SH-SY5Y (cell line): ENCODE data around the gene SPN.

Experiments used
- GATA2 ChIP-seq: IDR thresholded peaks from 2 replicates; pipeline ENCODE4 v1.6.1; 2011; ENCODE audit warnings: mild to moderate bottlenecking, low read depth, low read length
- GATA3 ChIP-seq: IDR thresholded peaks from 2 replicates; pipeline ENCODE4 v1.6.1; 2011; ENCODE audit warnings: low read depth, mild to moderate bottlenecking, low read length, moderate library complexity

SPN gene

DNA sequence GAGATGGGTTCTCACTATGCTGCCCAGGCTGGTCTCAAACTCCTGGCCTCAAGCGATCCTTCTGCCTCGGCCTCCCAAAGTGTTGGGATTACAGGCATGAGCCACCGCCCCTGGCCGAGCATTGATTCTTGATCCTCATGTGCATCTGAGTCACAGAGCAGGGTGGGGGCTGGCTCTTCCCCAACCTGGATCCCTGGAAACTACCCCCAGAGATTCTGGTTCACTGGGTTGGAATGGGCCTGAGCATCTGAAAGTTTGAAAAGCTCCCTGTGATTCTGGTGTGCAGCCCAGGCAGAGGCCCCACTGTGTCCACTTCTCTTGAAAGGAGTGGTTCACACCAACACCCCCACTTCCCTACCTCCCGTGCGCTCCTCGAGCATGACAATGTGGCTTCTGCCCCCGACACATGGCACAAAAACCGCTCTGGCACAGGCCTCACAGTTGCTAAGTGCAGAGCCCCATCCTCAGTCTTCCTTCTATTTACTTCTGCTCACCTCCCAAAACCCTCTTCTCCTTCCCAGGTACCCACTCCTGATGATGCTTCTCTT is 20.6 kb downstream of the SPN start:
- no peak for TF ChIP-seq GATA3
- no peak for TF ChIP-seq GATA2

GRCh38 chr16:29684679-29685078 is 21.6 kb downstream of the SPN start:
- no peak for TF ChIP-seq GATA2
- no peak for TF ChIP-seq GATA3

GRCh38 chr16:29686740-29687332 is 23.8 kb downstream of the SPN start:
- TF ChIP-seq GATA3 (no peak), GATA2 (no peak)

GRCh38 chr16:29687755-29688154 is 24.7 kb downstream of the SPN start:
- no peak for TF ChIP-seq GATA3
- TF ChIP-seq GATA2 = no peak

- no peak for TF ChIP-seq GATA3
- no peak for TF ChIP-seq GATA2
Observed at GRCh38 chr16:29688172-29688571, 25.1 kb downstream of the SPN start.

- TF ChIP-seq GATA2 (no peak), GATA3 (no peak)
Observed at GRCh38 chr16:29694384-29695195, 31.5 kb downstream of the SPN start.

GRCh38 chr16:29696881-29697331 is 33.9 kb downstream of the SPN start:
- TF ChIP-seq GATA2 (no peak), GATA3 (no peak)

DNA sequence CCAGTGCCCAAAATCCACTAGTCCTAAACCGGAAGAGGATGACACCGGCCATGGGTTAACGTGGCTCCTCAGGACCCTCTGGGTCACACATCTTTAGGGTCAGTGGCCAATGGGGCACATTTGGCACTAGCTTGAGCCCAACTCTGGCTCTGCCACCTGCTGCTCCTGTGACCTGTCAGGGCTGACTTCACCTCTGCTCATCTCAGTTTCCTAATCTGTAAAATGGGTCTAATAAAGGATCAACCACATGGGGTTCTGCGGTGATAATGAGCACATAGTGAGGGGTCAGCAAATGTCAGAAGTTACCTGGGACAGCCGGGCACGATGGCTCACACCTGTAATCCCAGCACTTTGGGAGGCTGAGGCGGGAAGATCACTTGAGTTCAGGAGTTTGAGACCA is 34.3 kb downstream of the SPN start:
- TF ChIP-seq GATA3 (no peak), GATA2 (no peak)

GRCh38 chr16:29698042-29698441 is 35.0 kb downstream of the SPN start:
- no peak for TF ChIP-seq GATA2
- TF ChIP-seq GATA3 = no peak

DNA sequence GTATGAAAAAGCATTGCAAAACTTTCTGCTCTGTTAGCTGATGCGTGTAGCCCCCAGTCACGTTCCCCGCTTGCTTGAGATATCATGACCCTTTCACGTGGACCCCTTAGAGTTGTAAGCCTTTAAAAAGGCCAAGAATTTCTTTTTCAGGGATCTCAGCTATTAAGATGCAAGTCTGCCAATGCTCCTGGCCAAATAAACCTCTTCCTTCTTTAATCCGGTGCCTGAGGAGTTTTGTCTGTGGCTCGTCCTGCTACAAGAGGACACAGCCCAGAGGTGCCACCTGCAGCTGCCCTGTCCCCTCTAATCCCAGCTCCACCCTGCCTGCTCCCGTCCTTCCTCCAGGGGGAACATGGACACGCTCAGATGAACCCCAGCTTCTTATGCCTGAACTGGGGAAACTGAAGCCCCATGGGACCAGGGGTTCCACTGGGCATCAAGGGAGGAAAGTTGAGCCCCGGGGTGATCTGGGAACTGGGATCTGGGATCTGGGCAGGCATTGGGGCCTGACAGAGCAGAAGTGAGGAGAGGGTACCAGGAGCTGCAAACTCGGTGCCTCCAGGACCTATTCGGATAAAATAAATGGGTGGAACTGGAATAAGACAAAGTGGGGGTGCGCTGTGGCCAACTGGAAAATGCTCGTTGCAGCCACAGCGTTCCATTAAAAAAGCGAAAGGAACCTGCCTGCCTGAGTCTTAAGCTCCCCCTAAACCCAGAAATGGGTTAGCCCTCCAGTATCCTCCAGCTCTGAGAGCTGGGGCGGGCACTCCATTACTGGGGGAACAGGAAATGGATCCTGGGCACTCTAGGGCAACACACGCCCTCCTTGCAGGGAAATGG is 35.7 kb downstream of the SPN start:
- no peak for TF ChIP-seq GATA2
- TF ChIP-seq GATA3 = no peak

DNA sequence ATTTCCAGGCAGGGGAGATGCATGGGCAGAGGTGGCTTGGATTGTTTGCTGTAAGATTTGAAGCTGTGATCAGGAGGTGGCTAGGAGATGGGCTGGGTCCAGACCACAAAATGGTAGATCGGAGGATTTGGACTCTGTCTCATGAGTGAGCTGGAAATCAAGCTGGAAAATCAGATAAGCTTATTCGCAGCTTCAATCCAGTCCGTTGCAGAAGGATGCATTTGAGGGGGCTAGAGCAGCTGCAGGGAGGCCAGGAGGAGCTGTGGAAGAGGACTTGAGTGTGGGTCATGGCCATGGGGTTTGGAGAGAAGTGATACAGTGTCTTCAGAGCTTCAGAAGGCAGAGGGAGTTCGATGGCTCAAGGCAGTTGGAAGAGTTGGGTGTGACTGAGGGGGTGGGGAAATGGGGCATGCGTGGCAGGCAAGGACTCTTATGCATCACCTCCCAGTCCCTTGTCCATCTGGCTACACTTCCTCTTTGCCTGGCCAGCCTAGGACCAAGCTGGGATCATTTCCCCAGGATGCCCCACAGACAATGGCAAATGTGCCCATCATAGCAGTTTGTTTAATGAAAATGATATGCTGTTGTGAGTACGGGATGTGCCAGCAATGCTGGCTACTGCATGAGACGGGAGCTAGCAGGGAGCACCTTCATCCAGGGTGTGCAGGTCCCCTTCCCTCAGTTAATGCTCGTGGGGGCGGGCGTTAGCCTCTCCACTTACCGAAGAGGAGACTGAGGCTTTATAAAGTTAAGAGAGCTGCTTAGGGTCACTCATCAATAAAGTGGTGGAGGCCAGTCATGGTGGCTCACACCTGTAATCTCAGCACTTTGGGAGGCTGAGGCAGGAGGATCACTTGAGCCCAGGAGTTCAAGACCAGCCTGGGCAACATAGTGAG is 36.5 kb downstream of the SPN start:
- TF ChIP-seq GATA3 = no peak
- no peak for TF ChIP-seq GATA2

- TF ChIP-seq GATA2 (no peak), GATA3 (no peak)
Observed at GRCh38 chr16:29700253-29700987, 37.4 kb downstream of the SPN start.

GRCh38 chr16:29701214-29701555 is 38.1 kb downstream of the SPN start:
- no peak for TF ChIP-seq GATA2
- TF ChIP-seq GATA3 = no peak

- TF ChIP-seq GATA3 (no peak), GATA2 (no peak)
Observed at GRCh38 chr16:29702269-29702668, 39.2 kb downstream of the SPN start.

GRCh38 chr16:29705030-29705429 is 42.0 kb downstream of the SPN start:
- TF ChIP-seq GATA2 (no peak), GATA3 (no peak)
